HCT116 (cell line): ENCODE measurements around the gene ZMAT3. TPM values are rescaled to one million over a fixed set of nuclear protein-coding genes. Genes with fewer than 3 reads are reported as not detected.

Experiments
- ATAC-seq: fragments of 200-7000 bp; cut with Tn5 transposase; 2 replicates; pipeline ENCODE4 v1.9.1; 2020; ENCODE audit warnings: mild to moderate bottlenecking, moderate library complexity
- BruUV-seq: library from RNA; stranded (reverse); fragments of 400-500 nt; replicated peaks from 2 replicates; lab custom pipeline; 2021; lab: Mats Ljungman, UMichigan
- CTCF ChIA-PET: fragments of 300-600 bp; sonication (Branson Sonifier 250); formaldehyde crosslinking; loops from one replicate; lab custom pipeline; 2021; ENCODE audit warnings: antibody characterized with exemption; lab: Charles Lee
- POLR2A ChIA-PET: fragments of 300-600, 350-600 bp; sonication (Branson Sonifier 250); formaldehyde crosslinking; loops from one replicate; lab custom pipeline; 2021; ENCODE audit warnings: antibody characterized with exemption; lab: Charles Lee
- RAD21 ChIA-PET, 2 experiments: fragments of 300-600 bp; sonication (Branson Sonifier 250); formaldehyde crosslinking; loops; one replicate each; lab custom pipeline; 2023; ENCODE audit warnings: low total read pairs in 2 of 2; ENCODE audit not compliant: uncharacterized antibody in 2 of 2, unreplicated experiment in 2 of 2, low non-redundant PET in 1 of 2; lab: Charles Lee
- DNase-seq: peaks from one replicate; pipeline ENCODE4 v3.0.0-alpha.2; 2010; ENCODE audit warnings: low read depth, low spot score
- H2AFZ ChIP-seq: fragments of 200-600 bp; shearing (Covaris generic), sonication (generic); 2 replicates; pipeline ENCODE4 v1.6.1; 2017; ENCODE audit warnings: low read depth, mixed run types, mixed read lengths, antibody characterized with exemption, low read length; ENCODE audit not compliant: poor library complexity, severe bottlenecking
- H3K27ac ChIP-seq: 2 replicates; pipeline ENCODE4 v1.5.1; 2012; ENCODE audit warnings: low read depth, low read length
- H3K27me3 ChIP-seq: fragments of 200-600 bp; sonication (generic); 2 replicates; pipeline ENCODE4 v1.6.1; 2016; ENCODE audit warnings: mixed run types, low read length, mixed read lengths; ENCODE audit not compliant: insufficient read depth
- H3K36me3 ChIP-seq, 2 experiments: fragments of 200-500 bp in 1 of 2; fragments of 200-600 bp in 1 of 2; sonication (Bioruptor generic) in 1 of 2; sonication (generic) in 1 of 2; 2 replicates each; pipeline versions ENCODE4 v1.5.1 to v1.6.1; 2014 to 2016; ENCODE audit warnings: low read length in 2 of 2, inconsistent platforms in 1 of 2, mixed read lengths in 1 of 2, mixed run types in 1 of 2; ENCODE audit not compliant: insufficient read depth in 2 of 2, control insufficient read depth in 1 of 2
- H3K4me1 ChIP-seq, 2 experiments: fragments of 200-600 bp in 1 of 2; sonication (generic) in 1 of 2; 2 replicates each; pipeline versions ENCODE4 v1.5.1 to v1.6.1; 2012 to 2017; ENCODE audit warnings: low read length in 2 of 2, inconsistent platforms in 1 of 2, mild to moderate bottlenecking in 1 of 2, mixed read lengths in 1 of 2, mixed run types in 1 of 2, moderate library complexity in 1 of 2; ENCODE audit not compliant: insufficient read depth in 2 of 2, control insufficient read depth in 1 of 2
- H3K4me2 ChIP-seq: fragments of 200-600 bp; sonication (generic); 2 replicates; pipeline ENCODE4 v1.6.1; 2017; ENCODE audit warnings: mixed run types, low read length, mixed read lengths
- H3K4me3 ChIP-seq, 2 experiments: fragments of 200-600 bp in 1 of 2; sonication (generic) in 1 of 2; replicated peaks in 1 of 2; 2 replicates each; pipeline ENCODE4 v1.5.1; 2011 to 2016; ENCODE audit warnings: low read length in 2 of 2, control low read depth in 1 of 2, low read depth in 1 of 2, mild to moderate bottlenecking in 1 of 2, mixed read lengths in 1 of 2, mixed run types in 1 of 2
- H3K79me2 ChIP-seq: fragments of 200-600 bp; sonication (generic); 2 replicates; pipeline ENCODE4 v1.6.1; 2017; ENCODE audit warnings: mild to moderate bottlenecking, mixed run types, low read length, moderate library complexity, mixed read lengths; ENCODE audit not compliant: insufficient read depth
- H3K9ac ChIP-seq: fragments of 200-600 bp; sonication (generic); 2 replicates; pipeline ENCODE4 v1.6.1; 2016; ENCODE audit warnings: low read length, mixed read lengths
- H3K9me2 ChIP-seq: fragments of 200-600 bp; sonication (generic), shearing (Covaris generic); 2 replicates; pipeline ENCODE4 v1.6.1; 2017; ENCODE audit warnings: mixed run types, mild to moderate bottlenecking, moderate library complexity; ENCODE audit not compliant: insufficient read depth
- H3K9me3 ChIP-seq, 2 experiments: fragments of 200-500 bp in 1 of 2; fragments of 200-600 bp in 1 of 2; sonication (Bioruptor generic) in 1 of 2; sonication (generic) in 1 of 2; 2 replicates each; pipeline ENCODE4 v1.6.1; 2014 to 2017; ENCODE audit warnings: low read length in 2 of 2, mixed read lengths in 2 of 2, inconsistent platforms in 1 of 2, low read depth in 1 of 2, mild to moderate bottlenecking in 1 of 2, mixed run types in 1 of 2, moderate library complexity in 1 of 2; ENCODE audit not compliant: control insufficient read depth in 1 of 2, insufficient read depth in 1 of 2
- H4K20me1 ChIP-seq: fragments of 200-600 bp; sonication (generic), shearing (Covaris generic); 2 replicates; pipeline ENCODE4 v1.6.1; 2017; ENCODE audit warnings: mixed run types, mild to moderate bottlenecking, moderate library complexity; ENCODE audit not compliant: insufficient read depth
- ELF1 ChIP-seq: IDR thresholded peaks from 2 replicates; pipeline ENCODE4 v1.6.1; 2012; ENCODE audit warnings: low read depth, borderline replicate concordance
- EZH2 ChIP-seq: fragments of 200-600 bp; sonication (generic); IDR thresholded peaks from 2 replicates; pipeline ENCODE4 v1.6.1; 2017; ENCODE audit warnings: antibody characterized with exemption, mixed run types
- FOSL1 ChIP-seq: IDR thresholded peaks from 2 replicates; pipeline ENCODE4 v1.6.1; 2012; ENCODE audit warnings: low read depth
- MAX ChIP-seq: IDR thresholded peaks from 2 replicates; pipeline ENCODE4 v1.6.1; 2012
- SIN3A ChIP-seq: IDR thresholded peaks from 2 replicates; pipeline ENCODE4 v1.6.1; 2012; ENCODE audit warnings: low read depth
- TCF7L2 ChIP-seq: IDR thresholded peaks from 2 replicates; pipeline ENCODE4 v1.7.0; 2011; ENCODE audit warnings: borderline replicate concordance, inconsistent platforms; ENCODE audit not compliant: insufficient read depth, insufficient read length; ENCODE audit errors: extremely low read depth
- ZBTB33 ChIP-seq: IDR thresholded peaks from 2 replicates; pipeline ENCODE4 v1.6.1; 2011; ENCODE audit warnings: mild to moderate bottlenecking, low read length, moderate library complexity; ENCODE audit not compliant: insufficient replicate concordance; ENCODE audit errors: extremely low read depth
- intact Hi-C: fragments of 100-400 bp; cut with micrococcal nuclease; formaldehyde crosslinking; loops from 2 replicates; pipeline ENCODE4 v1.10.0; 2022
- total RNA-seq: library from RNA; stranded (reverse); gene quantifications from one replicate; pipeline ENCODE4 v1.2.1, GENCODE V29; 2021; ENCODE audit not compliant: unreplicated experiment

Gene ZMAT3
- total RNA-seq, 1 experiment from 2014 or later: 12.1 TPM

- no peak for TF ChIP-seq ZBTB33
- no peak for TF ChIP-seq ELF1
- no peak for TF ChIP-seq TCF7L2
- no peak for TF ChIP-seq SIN3A
Measured at GRCh38 chr3:179108086-179108485, 36.5 kb upstream of the ZMAT3 start (continued).

- H3K9ac ChIP-seq: no peak overlapping the region
- H3K4me3 ChIP-seq: no peak overlapping the region
- intact Hi-C loops: no loop called here
- no TSS peak for BruUV-seq
- ATAC-seq (no peak), DNase-seq (no peak)
- H4K20me1 ChIP-seq: no peaks in the 10 kb centered on the region
- H3K4me2 ChIP-seq: no peak overlapping the region
- ChIA-PET RAD21 (no interaction called here), POLR2A (no interaction called here), CTCF (no interaction called here)
- H3K4me1 ChIP-seq: no peaks in the 10 kb centered on the region
- no peaks in the 10 kb centered on the region for H3K27me3 ChIP-seq
- no peak overlapping the region for H3K27ac ChIP-seq
- H3K36me3 ChIP-seq: no peaks in the 10 kb centered on the region
- H2AFZ ChIP-seq: no peak overlapping the region
- H3K79me2 ChIP-seq: no peaks in the 10 kb centered on the region
- no peaks in the 10 kb centered on the region for H3K9me3 ChIP-seq
- no peak for TF ChIP-seq MAX
- TF ChIP-seq EZH2: no peak
- TF ChIP-seq TCF7L2: no peak
- TF ChIP-seq FOSL1: no peak
- TF ChIP-seq, all 23 proteins: peak for 0
- H3K9me2 ChIP-seq: no peaks in the 10 kb centered on the region
Measured at GRCh38 chr3:179107617-179108016, 36.0 kb upstream of the ZMAT3 start.
